ENCODE measurements around the gene STK36. TPM values are rescaled to one million over a fixed set of nuclear protein-coding genes. Genes with fewer than 3 reads are reported as not detected.

STK36 gene
- total and polyA plus RNA-seq, 4 donors: 18.0 to 70.6 (median 31.3) TPM

GRCh38 chr2:218648088-218648786, 23.6 kb upstream of the STK36 start:
- TF ChIP-seq CTCF (IDR thresholded peaks at IDR 0.05; ENCODE audit: control extremely low read depth, extremely low read depth): peak; percentile 38
- Histone ChIP-seq H3K9ac (ENCODE audit: insufficient read depth in 1 of 2, low read length in 2 of 2) (no peak overlapping the region), H3K4me3 (no peak overlapping the region), H3K9me3 (ENCODE audit: control insufficient read depth in 4 of 4, insufficient read depth in 3 of 4, low read length in 3 of 4) (no peaks in the 10 kb centered on the region), H3K36me3 (ENCODE audit: control insufficient read depth in 4 of 4, insufficient read depth in 4 of 4, low read length in 4 of 4) (peaks cover 23 to 66% (median 43%) of the 10 kb centered on the region in 4 donors), H3K27me3 (ENCODE audit: control insufficient read depth in 3 of 3, insufficient read depth in 3 of 3, low read length in 2 of 3) (no peaks in the 10 kb centered on the region), H3K27ac (ENCODE audit: low read depth in 1 of 2, low read length in 1 of 2) (no peak overlapping the region), H3K4me1 (ENCODE audit: control insufficient read depth in 5 of 5, insufficient read depth in 5 of 5, low read length in 5 of 5) (no peaks in the 10 kb centered on the region)
- 73 to 74% methylated on average over 9 of the region's 9 CpGs for WGBS, 2 donors
- ATAC-seq (ENCODE audit: insufficient read depth, low FRiP score): peak; percentile 81
- peak; percentile 52 to 64 (median 58) for DNase-seq

DNA sequence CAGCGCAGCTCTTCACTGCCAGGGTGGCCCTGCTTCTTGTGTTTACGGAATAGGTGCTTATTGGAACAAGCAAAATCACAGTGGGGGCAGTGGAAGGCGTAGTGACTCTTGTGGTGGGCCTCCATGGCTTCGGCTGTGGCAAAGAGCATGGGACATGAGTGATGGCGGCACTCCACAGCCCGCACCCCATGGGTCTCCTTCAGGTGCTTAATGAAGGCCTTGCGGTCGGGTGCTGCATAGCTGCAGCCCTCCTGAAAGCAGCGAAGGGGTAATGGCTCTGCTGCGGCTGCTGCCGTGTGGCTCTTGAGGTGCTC, 23.1 kb upstream of the STK36 start:
- Histone ChIP-seq H3K27me3 (ENCODE audit: control insufficient read depth in 3 of 3, insufficient read depth in 3 of 3, low read length in 2 of 3) (no peaks in the 10 kb centered on the region), H3K9ac (ENCODE audit: insufficient read depth in 1 of 2, low read length in 2 of 2) (no peak overlapping the region), H3K9me3 (ENCODE audit: control insufficient read depth in 4 of 4, insufficient read depth in 3 of 4, low read length in 3 of 4) (no peaks in the 10 kb centered on the region), H3K27ac (ENCODE audit: low read depth in 1 of 2, low read length in 1 of 2) (no peak overlapping the region), H3K4me3 (no peak overlapping the region), H3K4me1 (ENCODE audit: control insufficient read depth in 5 of 5, insufficient read depth in 5 of 5, low read length in 5 of 5) (no peaks in the 10 kb centered on the region), H3K36me3 (ENCODE audit: control insufficient read depth in 4 of 4, insufficient read depth in 4 of 4, low read length in 4 of 4) (peaks cover 21 to 61% (median 43%) of the 10 kb centered on the region in 4 donors)
- ATAC-seq (ENCODE audit: insufficient read depth, low FRiP score): no peak
- no peak for TF ChIP-seq CTCF (IDR thresholded peaks at IDR 0.05; ENCODE audit: control extremely low read depth, extremely low read depth)
- WGBS, 2 donors: 94% methylated on average over 11 of the region's 11 CpGs
- DNase-seq: no peak

DNA sequence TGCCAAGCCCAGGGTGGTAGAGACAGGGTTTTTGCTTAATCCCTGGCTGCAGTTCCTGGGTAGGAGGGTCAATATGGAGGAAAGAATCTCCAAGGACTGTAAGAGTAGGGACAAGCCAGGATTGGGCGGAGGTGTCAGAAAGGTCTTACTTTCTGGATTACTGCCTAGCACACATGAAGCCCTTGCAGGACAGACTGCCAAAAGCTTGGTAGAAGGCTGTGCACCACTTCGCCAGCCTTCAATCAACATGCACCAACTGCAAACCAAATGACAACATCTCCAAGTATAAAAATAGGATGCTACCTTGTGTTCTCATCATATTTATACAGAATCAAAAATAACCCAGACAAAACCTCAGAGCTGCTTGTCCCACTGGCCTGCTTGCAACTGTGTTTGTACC, 16.1 kb upstream of the STK36 start:
- H3K4me3 ChIP-seq: no peak overlapping the region
- H3K9me3 ChIP-seq (ENCODE audit: control insufficient read depth in 4 of 4, insufficient read depth in 3 of 4, low read length in 3 of 4): peaks cover 0 to 2% (median 0%) of the 10 kb centered on the region in 4 donors
- H3K36me3 ChIP-seq (ENCODE audit: control insufficient read depth in 4 of 4, insufficient read depth in 4 of 4, low read length in 4 of 4): peaks cover 10 to 28% (median 13%) of the 10 kb centered on the region in 4 donors
- 100% methylated on average over 2 of the region's 2 CpGs for WGBS, 2 donors
- no peaks in the 10 kb centered on the region for H3K27me3 ChIP-seq (ENCODE audit: control insufficient read depth in 3 of 3, insufficient read depth in 3 of 3, low read length in 2 of 3)
- no peak for ATAC-seq (ENCODE audit: insufficient read depth, low FRiP score)
- DNase-seq: no peak
- peaks cover 0 to 17% (median 5%) of the 10 kb centered on the region in 5 donors for H3K4me1 ChIP-seq (ENCODE audit: control insufficient read depth in 5 of 5, insufficient read depth in 5 of 5, low read length in 5 of 5)
- H3K27ac ChIP-seq (ENCODE audit: low read depth in 1 of 2, low read length in 1 of 2): no peak overlapping the region
- H3K9ac ChIP-seq (ENCODE audit: insufficient read depth in 1 of 2, low read length in 2 of 2): no peak overlapping the region
- TF ChIP-seq CTCF (IDR thresholded peaks at IDR 0.05; ENCODE audit: control extremely low read depth, extremely low read depth): no peak

Data from lung (tissue), 12 donors.